ENCODE measurements around the gene RNF223. TPM values are rescaled to one million over a fixed set of nuclear protein-coding genes. Genes with fewer than 3 reads are reported as not detected.

Gene RNF223
- total and polyA plus RNA-seq, 2 of the 8 experiments (the other 6 are each of a cell fraction or from before 2014, with no cell fraction given) = not detected

- TF ChIP-seq SIX5 (IDR thresholded peaks at IDR 0.05; ENCODE audit: low read depth, low read length) (peak; percentile 92), TAF7 (optimal IDR thresholded peaks at IDR 0.05; ENCODE audit: borderline replicate concordance, low read depth, low read length) (no peak), USF2 (IDR thresholded peaks at IDR 0.05; ENCODE audit: low read length) (no peak), FOSL1 (IDR thresholded peaks at IDR 0.05; ENCODE audit: insufficient read depth, low read depth, low read length) (0 out of 2 replicates have a peak, but pooled peaks have one; percentile 49), POLR2A (IDR thresholded peaks at IDR 0.05; ENCODE audit: control extremely low read depth in 1 of 2, low read depth in 2 of 2, low read length in 2 of 2) (peak in 1 of 2 experiments; percentile 22; a peak in 1 of 3 replicates), POLR2AphosphoS5 (IDR thresholded peaks at IDR 0.05; ENCODE audit: low read depth, low read length) (no peak), CTBP2 (IDR thresholded peaks at IDR 0.05; ENCODE audit: borderline replicate concordance, insufficient read depth, insufficient read length, low read length) (peak; percentile 41), CREB1 (IDR thresholded peaks at IDR 0.05) (peak; percentile 74), EZH2 (IDR thresholded peaks at IDR 0.05; ENCODE audit: low read depth, low read length, severe bottlenecking) (no peak), JUN (IDR thresholded peaks at IDR 0.05; ENCODE audit: low read depth, low read length) (no peak), EP300 (IDR thresholded peaks at IDR 0.05; ENCODE audit: borderline replicate concordance in 1 of 2, low read depth in 2 of 2, low read length in 2 of 2) (no peak), BRCA1 (IDR thresholded peaks at IDR 0.05; ENCODE audit: low read depth, low read length) (no peak), ASH2L (IDR thresholded peaks at IDR 0.05; ENCODE audit: low read length) (peak; percentile 23), SP2 (IDR thresholded peaks at IDR 0.05; ENCODE audit: low read length) (no peak), GABPA (IDR thresholded peaks at IDR 0.05; ENCODE audit: borderline replicate concordance, insufficient read depth, low read length) (no peak), POU5F1 (IDR thresholded peaks at IDR 0.05; ENCODE audit: low read depth, low read length) (no peak), RAD21 (IDR thresholded peaks at IDR 0.05 in 1 of 2, conservative IDR thresholded peaks at IDR 0.05 in 1 of 2; ENCODE audit: low read depth in 2 of 2, low read length in 2 of 2) (no peak), TCF12 (IDR thresholded peaks at IDR 0.05; ENCODE audit: low read depth, low read length) (no peak)
- TF ChIP-seq, protein P1, sequence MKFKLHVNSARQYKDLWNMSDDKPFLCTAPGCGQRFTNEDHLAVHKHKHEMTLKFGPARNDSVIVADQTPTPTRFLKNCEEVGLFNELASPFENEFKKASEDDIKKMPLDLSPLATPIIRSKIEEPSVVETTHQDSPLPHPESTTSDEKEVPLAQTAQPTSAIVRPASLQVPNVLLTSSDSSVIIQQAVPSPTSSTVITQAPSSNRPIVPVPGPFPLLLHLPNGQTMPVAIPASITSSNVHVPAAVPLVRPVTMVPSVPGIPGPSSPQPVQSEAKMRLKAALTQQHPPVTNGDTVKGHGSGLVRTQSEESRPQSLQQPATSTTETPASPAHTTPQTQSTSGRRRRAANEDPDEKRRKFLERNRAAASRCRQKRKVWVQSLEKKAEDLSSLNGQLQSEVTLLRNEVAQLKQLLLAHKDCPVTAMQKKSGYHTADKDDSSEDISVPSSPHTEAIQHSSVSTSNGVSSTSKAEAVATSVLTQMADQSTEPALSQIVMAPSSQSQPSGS (IDR thresholded peaks at IDR 0.05; ENCODE audit: low read length) = no peak
Measured at GRCh38 chr1:1115786-1116700, 41.9 kb upstream of the RNF223 start, which contains the start of gene C1orf159 (continued).

Measured in H1 (cell line).